ENCODE results near the gene SNAI1. TPM values are rescaled to one million over a fixed set of nuclear protein-coding genes. Genes with fewer than 3 reads are reported as not detected.

The SNAI1 gene
- total and polyA plus RNA-seq, 2 of the 4 experiments (the other 2 are of a cell fraction): 0.54 to 13.7 TPM

GRCh38 chr20:50034567-50035180 lies 51.9 kb downstream of the SNAI1 start (continued):
- no peak for TF ChIP-seq CHD1 (IDR thresholded peaks at IDR 0.05; ENCODE audit: low read depth, low read length)

- H3K27me3 ChIP-seq (ENCODE audit: control insufficient read depth, insufficient read depth, low read length): no peaks in the 10 kb centered on the region
- no peaks in the 10 kb centered on the region for H3K9me3 ChIP-seq (ENCODE audit: control insufficient read depth, insufficient read depth, low read length)
- BruUV-seq (replicated peaks): no TSS peak
- TF ChIP-seq FOS (IDR thresholded peaks at IDR 0.05; ENCODE audit: low read depth, low read length) (no peak), RFX5 (IDR thresholded peaks at IDR 0.05; ENCODE audit: low read depth, low read length) (no peak)
- no peak overlapping the region for H2BK20ac ChIP-seq (ENCODE audit: low read depth, low read length)
- H2BK15ac ChIP-seq (ENCODE audit: low read depth, low read length): no peak overlapping the region
- H4K91ac ChIP-seq (ENCODE audit: insufficient read depth, low read depth, low read length): 0 out of 2 replicates have a peak overlapping the region, but pooled peaks have one; percentile 21
- peak overlapping the region; percentile 38; the same call in 1 of the 2 replicates for H2AK5ac ChIP-seq (ENCODE audit: low read depth, low read length)
- H3K23ac ChIP-seq (ENCODE audit: low read depth, low read length): no peak overlapping the region
- peaks cover 6% of the 10 kb centered on the region for H3K9me1 ChIP-seq (ENCODE audit: insufficient read depth, low read length)
- no peak overlapping the region for H3K9ac ChIP-seq (ENCODE audit: low read depth, low read length)
- H3K4me3 ChIP-seq (ENCODE audit: insufficient read depth, low read depth, low read length): no peak overlapping the region
- DNase-seq (no peak), ATAC-seq (ENCODE audit: low read depth) (no peak)
- no peak overlapping the region for H3K14ac ChIP-seq (replicated peaks; ENCODE audit: low read depth, low read length)
- ChIA-PET CTCF (no interaction called here), POLR2A (ENCODE audit: unreplicated experiment) (no interaction called here)
- no peak overlapping the region for H2BK5ac ChIP-seq (ENCODE audit: low read depth, low read length, poor library complexity, severe bottlenecking)
- no peak overlapping the region for H2AFZ ChIP-seq (replicated peaks; ENCODE audit: low read length, poor library complexity)
- WGBS, 2 experiments (ENCODE audit: extremely low coverage in 2 of 2, insufficient read length in 1 of 2): no CpG with 5 or more reads among the region's 3 CpGs
- H2AK9ac ChIP-seq (replicated peaks; ENCODE audit: low read depth, low read length, poor library complexity): no peak overlapping the region
- no peak overlapping the region for H3K27ac ChIP-seq (ENCODE audit: insufficient read depth, low read length)
- dilution Hi-C loops (cut with HindIII; ENCODE audit: low sequenced_read_pairs, unreplicated experiment) (no loop called here), intact Hi-C loops (cut with micrococcal nuclease) (no loop called here), in situ Hi-C loops (cut with MboI; ENCODE audit: low sequenced_read_pairs) (no loop called here)
- no peak overlapping the region for H3K4me2 ChIP-seq (ENCODE audit: low read depth, low read length)
- H4K20me1 ChIP-seq (ENCODE audit: insufficient read depth, low read length): no peaks in the 10 kb centered on the region; the same call in 1 of the 2 replicates
- no peak overlapping the region for H4K5ac ChIP-seq (ENCODE audit: low read depth, low read length)
- H3K79me1 ChIP-seq (ENCODE audit: low read depth in 1 of 2, low read length in 2 of 2): no peaks in the 10 kb centered on the region
- H3K4me1 ChIP-seq (ENCODE audit: control insufficient read depth, insufficient read depth, low read length): peaks cover 11% of the 10 kb centered on the region
- no peak overlapping the region for H2BK120ac ChIP-seq (ENCODE audit: low read depth, low read length)
- H4K8ac ChIP-seq (ENCODE audit: low read depth in 2 of 2, low read length in 2 of 2): no peak overlapping the region
- H3K56ac ChIP-seq (ENCODE audit: extremely low read depth, insufficient read depth, low read length): no peak overlapping the region
- no peak overlapping the region for H3K18ac ChIP-seq (ENCODE audit: low read depth, low read length)
- H3K36me3 ChIP-seq (ENCODE audit: control insufficient read depth, insufficient read depth, low read length): no peaks in the 10 kb centered on the region
- no peak overlapping the region for H3K4ac ChIP-seq (ENCODE audit: low read depth, low read length)
These were observed 53.9 kb downstream of the SNAI1 start for GRCh38 chr20:50036703-50037102.

Data from IMR-90 (cell line).